Suprapubic skin (tissue), 4 donors: Measurements from ENCODE around the gene MYO7B. TPM values are rescaled to one million over a fixed set of nuclear protein-coding genes. Genes with fewer than 3 reads are reported as not detected.

ENCODE experiments used
- DNase-seq, 2 donors: peaks; one replicate each; pipeline ENCODE4 v3.0.0-alpha.2; 2019; ENCODE audit warnings: low spot score in 2 of 2
- H3K27ac ChIP-seq: fragments of 200-600 bp; sonication (generic); one replicate; pipeline ENCODE4 v1.5.1; 2019
- H3K27me3 ChIP-seq: fragments of 200-600 bp; sonication (generic); one replicate; pipeline ENCODE4 v1.5.1; 2019
- H3K36me3 ChIP-seq: fragments of 200-600 bp; sonication (generic); one replicate; pipeline ENCODE4 v1.5.1; 2019
- H3K4me1 ChIP-seq: fragments of 200-600 bp; sonication (generic); one replicate; pipeline ENCODE4 v1.5.1; 2019
- H3K4me3 ChIP-seq: fragments of 200-600 bp; sonication (generic); one replicate; pipeline ENCODE4 v1.5.1; 2019; ENCODE audit warnings: mild to moderate bottlenecking
- H3K9me3 ChIP-seq: fragments of 200-600 bp; sonication (generic); one replicate; pipeline ENCODE4 v1.5.1; 2019
- EP300 ChIP-seq: sonication (generic); formaldehyde crosslinking; IDR thresholded peaks from one replicate; pipeline ENCODE4 v1.6.1; 2017; ENCODE audit warnings: antibody characterized with exemption
- POLR2A ChIP-seq, 2 donors: fragments of 450-650 bp; IDR thresholded peaks; one replicate each; pipeline ENCODE4 v1.6.1; 2017; ENCODE audit warnings: antibody characterized with exemption in 2 of 2, mild to moderate bottlenecking in 2 of 2, moderate library complexity in 2 of 2
- POLR2AphosphoS5 ChIP-seq, 3 donors: sonication (generic); formaldehyde crosslinking; IDR thresholded peaks; one replicate each; pipeline ENCODE4 v1.6.1; 2017; ENCODE audit warnings: antibody characterized with exemption in 3 of 3
- WGBS: methylation state at CpG from one replicate; pipeline ENCODE4 v1.1.5; 2018; 5-methylcytosine and 5-hydroxymethylcytosine counted together
- total RNA-seq, 4 donors: library from RNA; depleted of rRNA; stranded (reverse); fragments of >200 nt; gene quantifications; one replicate each; pipeline ENCODE4 v1.1.0, GENCODE V29; 2016
- TF ChIP-seq, protein P1 (sequence below), 2 donors: fragments of 200-600 bp in 1 of 2; fragments of 450-650 bp in 1 of 2; sonication (generic) in 1 of 2; IDR thresholded peaks; one replicate each; pipeline ENCODE4 v1.5.1; 2016 to 2019; ENCODE audit warnings: antibody characterized with exemption in 2 of 2, mild to moderate bottlenecking in 1 of 2, moderate library complexity in 1 of 2

The MYO7B gene
- total RNA-seq, 4 donors from 2014 or later = 0.72 to 4.7 (median 3.6) TPM

DNA sequence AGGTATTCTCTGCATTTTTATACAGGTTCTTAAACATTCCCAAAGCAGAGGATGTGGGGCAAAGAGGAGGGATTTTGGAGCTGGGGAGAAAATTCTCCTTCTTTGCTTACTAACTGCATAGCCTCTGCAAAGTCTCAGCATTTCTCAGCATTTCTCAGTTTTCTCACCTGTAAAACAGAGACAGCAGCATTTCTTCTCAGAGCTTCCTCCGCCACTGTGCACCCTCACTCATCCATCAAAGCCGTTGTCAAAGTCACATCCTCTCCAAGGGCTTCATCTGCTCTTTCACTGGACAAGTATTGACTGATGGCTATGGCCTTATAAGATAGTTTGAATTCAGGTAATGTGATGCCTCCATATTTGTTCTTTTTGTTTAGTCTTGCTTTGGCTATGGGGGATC, 17.4 kb downstream of the MYO7B start:
- no peaks in the 10 kb centered on the region for H3K4me1 ChIP-seq
- H3K27me3 ChIP-seq = no peaks in the 10 kb centered on the region
- TF ChIP-seq, protein P1, sequence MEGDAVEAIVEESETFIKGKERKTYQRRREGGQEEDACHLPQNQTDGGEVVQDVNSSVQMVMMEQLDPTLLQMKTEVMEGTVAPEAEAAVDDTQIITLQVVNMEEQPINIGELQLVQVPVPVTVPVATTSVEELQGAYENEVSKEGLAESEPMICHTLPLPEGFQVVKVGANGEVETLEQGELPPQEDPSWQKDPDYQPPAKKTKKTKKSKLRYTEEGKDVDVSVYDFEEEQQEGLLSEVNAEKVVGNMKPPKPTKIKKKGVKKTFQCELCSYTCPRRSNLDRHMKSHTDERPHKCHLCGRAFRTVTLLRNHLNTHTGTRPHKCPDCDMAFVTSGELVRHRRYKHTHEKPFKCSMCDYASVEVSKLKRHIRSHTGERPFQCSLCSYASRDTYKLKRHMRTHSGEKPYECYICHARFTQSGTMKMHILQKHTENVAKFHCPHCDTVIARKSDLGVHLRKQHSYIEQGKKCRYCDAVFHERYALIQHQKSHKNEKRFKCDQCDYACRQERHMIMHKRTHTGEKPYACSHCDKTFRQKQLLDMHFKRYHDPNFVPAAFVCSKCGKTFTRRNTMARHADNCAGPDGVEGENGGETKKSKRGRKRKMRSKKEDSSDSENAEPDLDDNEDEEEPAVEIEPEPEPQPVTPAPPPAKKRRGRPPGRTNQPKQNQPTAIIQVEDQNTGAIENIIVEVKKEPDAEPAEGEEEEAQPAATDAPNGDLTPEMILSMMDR (IDR thresholded peaks at IDR 0.05) = no peak
- TF ChIP-seq EP300 (no peak), POLR2AphosphoS5 (IDR thresholded peaks at IDR 0.05) (no peak), POLR2A (IDR thresholded peaks at IDR 0.05) (no peak)
- WGBS = 82% methylated on average over 2 of the region's 2 CpGs
- DNase-seq = peak in 1 of 2 donors; percentile 50
- no peak overlapping the region for H3K4me3 ChIP-seq
- H3K36me3 ChIP-seq = no peaks in the 10 kb centered on the region
- no peaks in the 10 kb centered on the region for H3K9me3 ChIP-seq
- H3K27ac ChIP-seq = no peak overlapping the region

DNA sequence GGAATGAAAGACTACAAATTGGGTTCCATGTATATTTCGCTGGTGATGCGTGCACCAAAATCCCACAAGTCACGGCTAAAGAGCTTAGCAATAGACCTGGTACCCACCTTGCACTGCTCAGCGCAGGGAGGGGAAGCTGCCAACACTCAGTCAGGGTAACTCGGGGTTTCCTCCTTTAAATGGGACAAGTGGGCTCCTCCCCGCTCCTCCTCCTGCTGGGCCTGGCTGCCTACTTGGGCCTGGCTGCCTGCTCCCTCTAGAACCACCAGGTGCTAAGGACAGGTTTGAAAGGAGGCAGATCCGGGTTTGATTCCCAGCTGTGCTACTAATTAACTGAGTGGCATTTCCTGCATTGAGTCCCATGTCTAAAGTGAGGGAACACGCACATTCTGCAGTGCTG, 23.4 kb downstream of the MYO7B start:
- Histone ChIP-seq H3K27ac (no peak overlapping the region), H3K27me3 (no peaks in the 10 kb centered on the region), H3K9me3 (no peaks in the 10 kb centered on the region), H3K4me1 (no peaks in the 10 kb centered on the region), H3K36me3 (no peaks in the 10 kb centered on the region), H3K4me3 (no peak overlapping the region)
- WGBS = 93% methylated on average over 6 of the region's 8 CpGs
- DNase-seq = peak; percentile 24 to 25
- TF ChIP-seq POLR2A (IDR thresholded peaks at IDR 0.05) (no peak), POLR2AphosphoS5 (IDR thresholded peaks at IDR 0.05) (no peak), EP300 (no peak)
- TF ChIP-seq, protein P1 (IDR thresholded peaks at IDR 0.05) = no peak

DNA sequence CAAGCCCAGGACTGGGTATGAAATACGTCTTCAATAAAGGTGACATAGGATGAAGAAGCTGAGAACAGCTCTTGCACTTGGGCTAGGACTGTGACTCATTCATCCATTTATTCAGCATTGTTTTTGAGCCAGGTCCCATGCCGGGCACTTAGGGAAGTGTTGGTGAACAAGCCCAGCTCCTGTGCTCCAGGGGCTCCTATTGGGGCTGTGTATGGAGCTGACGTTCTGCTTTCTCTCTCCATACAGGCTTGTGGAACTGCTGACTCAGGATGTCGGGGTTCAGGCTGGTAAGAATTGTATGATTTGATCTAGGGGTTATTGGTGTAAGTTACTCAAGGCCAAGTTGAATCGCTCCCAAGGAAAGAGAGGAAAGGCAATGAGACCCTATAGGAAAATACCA, 24.0 kb downstream of the MYO7B start:
- Histone ChIP-seq H3K27ac (no peak overlapping the region), H3K9me3 (no peaks in the 10 kb centered on the region), H3K27me3 (no peaks in the 10 kb centered on the region), H3K4me1 (no peaks in the 10 kb centered on the region), H3K36me3 (no peaks in the 10 kb centered on the region), H3K4me3 (no peak overlapping the region)
- DNase-seq = peak in 1 of 2 donors; percentile 16
- WGBS = 89% methylated on average over 5 of the region's 5 CpGs
- TF ChIP-seq POLR2AphosphoS5 (IDR thresholded peaks at IDR 0.05) (no peak), EP300 (no peak), POLR2A (IDR thresholded peaks at IDR 0.05) (no peak)
- TF ChIP-seq, protein P1 (IDR thresholded peaks at IDR 0.05) = no peak

DNA sequence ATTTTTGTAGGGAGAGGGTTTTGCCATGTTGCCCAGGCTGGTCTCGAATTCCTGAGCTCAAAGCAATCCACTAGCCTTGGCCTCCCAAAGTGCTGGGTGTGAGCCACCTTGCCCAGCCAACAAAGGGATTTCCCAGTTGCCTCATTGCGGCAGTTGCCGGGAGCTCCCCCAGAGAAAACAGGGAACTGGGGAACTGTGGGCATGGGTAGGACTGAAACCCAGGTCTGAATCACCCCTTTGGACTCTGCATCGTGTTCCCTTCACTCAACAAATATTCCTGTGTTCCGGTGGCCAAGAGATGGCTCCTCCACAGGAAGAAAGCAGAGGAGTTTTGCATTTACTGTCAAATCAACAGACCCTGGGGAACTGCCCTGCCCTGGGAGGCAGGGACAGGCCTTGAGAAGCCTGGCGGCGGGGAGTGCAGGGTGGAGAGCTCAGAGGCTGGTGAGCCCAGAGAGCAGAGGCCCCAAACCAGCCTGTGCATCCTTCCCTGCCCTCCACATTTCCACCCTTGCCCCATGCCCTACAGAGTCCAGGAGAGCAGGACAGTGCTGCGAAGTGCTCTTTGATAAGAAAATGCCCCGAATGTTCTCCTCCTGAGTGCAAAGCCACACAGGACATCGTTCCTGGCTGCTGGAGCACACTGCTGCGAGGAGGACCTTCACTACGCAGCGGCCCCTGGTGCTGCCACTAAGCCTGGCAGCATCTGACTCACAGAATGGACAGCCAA, 24.9 kb downstream of the MYO7B start:
- H3K4me1 ChIP-seq = no peaks in the 10 kb centered on the region
- TF ChIP-seq EP300 = no peak
- TF ChIP-seq, protein P1 (IDR thresholded peaks at IDR 0.05) = no peak
- TF ChIP-seq POLR2A (IDR thresholded peaks at IDR 0.05) = no peak
- TF ChIP-seq POLR2AphosphoS5 (IDR thresholded peaks at IDR 0.05) = no peak
- no peak overlapping the region for H3K27ac ChIP-seq
- H3K9me3 ChIP-seq = no peaks in the 10 kb centered on the region
- H3K36me3 ChIP-seq = no peaks in the 10 kb centered on the region
- 88% methylated on average over 7 of the region's 13 CpGs for WGBS
- DNase-seq = peak; percentile 26 to 32
- H3K27me3 ChIP-seq = no peaks in the 10 kb centered on the region
- no peak overlapping the region for H3K4me3 ChIP-seq

DNA sequence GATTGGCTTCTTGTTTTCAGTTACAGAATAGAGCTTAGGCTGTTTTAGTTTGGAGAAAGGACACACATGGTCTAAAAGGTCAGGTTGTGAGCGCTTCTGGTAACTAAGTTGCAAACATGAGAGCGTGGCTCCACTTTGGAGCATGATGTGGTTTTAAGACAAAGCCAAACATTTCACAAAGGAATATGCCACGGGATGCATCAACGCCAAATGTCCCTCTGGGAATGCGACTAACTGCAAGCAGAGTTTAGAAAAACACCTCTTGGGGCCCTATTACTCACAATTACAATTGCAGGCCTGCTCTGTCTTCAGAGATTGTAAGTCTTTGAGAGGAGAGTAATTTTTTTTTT, 25.4 kb downstream of the MYO7B start:
- H3K4me1 ChIP-seq = no peaks in the 10 kb centered on the region
- 83% methylated on average over 5 of the region's 5 CpGs for WGBS
- TF ChIP-seq POLR2A (IDR thresholded peaks at IDR 0.05) (no peak), POLR2AphosphoS5 (IDR thresholded peaks at IDR 0.05) (no peak), EP300 (no peak)
- TF ChIP-seq, protein P1 (IDR thresholded peaks at IDR 0.05) = no peak

More for the DNA sequence above, 25.4 kb downstream of the MYO7B start:
- Histone ChIP-seq H3K4me3 (no peak overlapping the region), H3K27ac (no peak overlapping the region), H3K36me3 (no peaks in the 10 kb centered on the region), H3K27me3 (no peaks in the 10 kb centered on the region), H3K9me3 (no peaks in the 10 kb centered on the region)
- peak in 1 of 2 donors; percentile 0 for DNase-seq
